NCI-H2227 (cell line): ENCODE data around the gene KLF4.

Experiments
- DNase-seq: peaks from one replicate; lab custom pipeline; 2025; ENCODE audit not compliant: unreplicated experiment; lab: John Stamatoyannopoulos, UW

KLF4 gene

DNA sequence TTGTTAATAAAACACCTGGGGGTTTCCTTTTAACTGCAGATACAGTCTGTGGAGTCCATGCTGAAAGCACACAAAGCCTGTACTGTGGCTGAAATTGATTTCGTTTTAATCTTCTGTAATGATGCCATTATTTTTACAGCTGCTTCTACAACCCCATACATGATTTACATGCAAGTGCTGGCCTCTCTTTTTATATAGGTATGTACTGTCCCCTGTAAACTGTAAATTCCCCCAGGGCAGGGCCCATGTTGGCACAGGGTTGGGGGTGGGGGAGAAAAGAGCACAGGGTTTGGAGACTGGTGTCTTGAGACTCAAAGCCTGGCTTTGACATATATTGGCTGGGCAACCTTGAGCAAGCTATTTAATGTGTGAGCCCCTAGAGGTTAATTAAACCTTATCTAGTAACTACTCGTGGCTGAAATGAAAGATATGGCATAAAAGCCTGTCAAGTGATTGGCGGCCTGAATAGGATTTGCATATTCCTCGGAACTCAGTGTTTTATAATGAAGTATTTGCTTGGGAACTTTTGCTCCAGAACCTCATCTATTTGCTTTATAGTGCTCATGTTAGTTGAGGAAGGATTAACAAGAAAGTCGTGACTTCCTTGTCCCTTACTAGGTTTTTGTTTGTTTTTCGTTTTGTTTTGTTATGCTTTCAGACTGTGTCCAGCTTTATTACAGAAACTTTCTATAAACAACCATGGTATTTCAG is 34.0 kb downstream of the KLF4 start:
- DNase-seq, result no peak

DNA sequence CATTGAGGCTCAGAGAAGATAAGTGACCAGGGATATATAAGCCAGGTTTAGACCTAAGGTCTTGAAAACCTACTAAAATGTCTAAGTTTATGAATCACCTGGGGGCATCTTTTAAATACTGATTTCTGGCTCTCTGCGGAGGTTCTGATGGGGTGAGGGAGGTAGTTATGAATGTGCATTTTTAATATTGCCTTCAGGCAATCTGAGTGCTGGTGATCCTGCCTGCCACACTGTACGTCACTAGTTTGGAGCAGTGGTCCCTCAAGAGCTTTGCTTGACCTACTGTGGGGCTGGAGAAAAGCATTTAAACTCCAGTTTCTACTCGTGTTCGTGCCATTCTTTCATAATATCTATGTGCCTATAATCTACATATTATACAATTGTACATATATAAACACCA is 36.1 kb downstream of the KLF4 start:
- DNase-seq, result no peak

DNA sequence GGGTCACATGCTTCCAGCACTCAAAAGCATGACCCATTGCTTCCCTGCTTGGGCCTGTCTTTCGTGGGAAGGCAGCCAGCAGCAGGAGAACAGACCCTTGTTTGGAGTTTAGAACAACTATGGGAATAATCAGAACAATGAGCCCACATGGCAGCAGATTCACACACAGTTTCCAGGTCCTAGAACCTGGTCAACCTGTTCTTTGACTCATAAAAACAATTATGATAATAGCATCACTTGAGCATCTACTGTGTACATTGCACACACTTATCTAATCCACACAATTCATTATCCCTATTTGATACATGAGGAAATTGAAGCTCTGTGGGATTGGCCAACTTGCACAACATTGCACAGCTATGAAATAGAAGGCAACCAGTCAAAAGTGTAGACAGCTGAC is 41.7 kb downstream of the KLF4 start:
- no peak for DNase-seq

DNA sequence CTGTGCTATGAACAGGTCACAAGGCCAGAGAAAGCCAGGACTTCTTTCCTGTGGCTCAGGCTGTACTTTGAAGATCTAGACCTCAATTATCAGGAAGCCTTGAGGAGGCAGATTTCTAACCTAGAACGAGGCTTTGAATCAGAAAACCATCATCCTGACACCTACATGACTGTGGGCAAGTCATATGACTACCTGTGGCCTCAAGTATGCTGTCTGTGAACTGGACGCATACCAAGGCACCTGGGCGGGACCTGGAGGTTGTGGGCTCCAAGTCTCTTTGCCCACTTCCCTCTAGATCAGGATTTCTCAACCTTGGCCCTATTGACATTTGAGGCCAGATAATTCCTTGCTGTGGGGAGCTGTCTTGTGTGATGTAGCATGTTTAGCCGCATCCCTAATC is 42.5 kb downstream of the KLF4 start:
- no peak for DNase-seq

DNA sequence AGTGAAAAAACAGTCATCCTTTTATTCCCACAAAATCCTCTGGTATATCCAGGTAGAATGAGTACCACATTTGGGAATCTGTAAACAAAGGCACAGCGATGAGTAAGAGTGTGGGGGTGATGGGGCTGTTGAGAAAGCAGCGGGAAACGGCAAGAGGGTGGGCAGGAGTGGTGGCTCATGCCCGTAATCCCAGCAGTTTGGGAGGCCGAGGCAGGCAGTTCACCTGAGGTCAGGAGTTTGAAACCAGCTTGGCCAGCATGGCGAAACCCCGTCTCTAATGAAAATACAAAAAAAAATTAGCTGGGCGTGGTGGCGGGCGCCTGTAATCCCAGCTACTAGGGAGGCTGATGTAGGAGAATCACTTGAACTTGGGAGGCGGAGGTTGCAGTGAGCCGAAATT is 43.1 kb downstream of the KLF4 start:
- DNase-seq, result no peak

DNA sequence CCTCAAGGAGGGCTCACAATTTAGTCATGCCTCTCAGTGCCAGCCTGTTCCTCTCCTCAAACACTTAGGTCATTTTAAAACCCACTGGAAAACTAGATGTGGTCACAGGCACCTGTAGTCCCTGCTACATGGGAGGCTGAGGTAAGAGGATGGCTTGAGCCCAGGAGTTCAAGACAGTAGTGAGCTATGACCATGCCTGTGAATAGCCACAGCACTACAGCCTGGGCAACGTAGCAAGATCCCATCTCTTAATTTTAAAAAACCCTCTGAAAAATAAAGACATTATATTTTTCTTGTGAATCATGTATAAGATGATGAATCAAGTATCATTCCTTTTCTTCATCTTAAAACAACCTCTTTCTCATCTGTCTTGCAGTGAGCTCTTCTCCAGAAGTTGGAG is 45.8 kb downstream of the KLF4 start:
- no peak for DNase-seq

DNA sequence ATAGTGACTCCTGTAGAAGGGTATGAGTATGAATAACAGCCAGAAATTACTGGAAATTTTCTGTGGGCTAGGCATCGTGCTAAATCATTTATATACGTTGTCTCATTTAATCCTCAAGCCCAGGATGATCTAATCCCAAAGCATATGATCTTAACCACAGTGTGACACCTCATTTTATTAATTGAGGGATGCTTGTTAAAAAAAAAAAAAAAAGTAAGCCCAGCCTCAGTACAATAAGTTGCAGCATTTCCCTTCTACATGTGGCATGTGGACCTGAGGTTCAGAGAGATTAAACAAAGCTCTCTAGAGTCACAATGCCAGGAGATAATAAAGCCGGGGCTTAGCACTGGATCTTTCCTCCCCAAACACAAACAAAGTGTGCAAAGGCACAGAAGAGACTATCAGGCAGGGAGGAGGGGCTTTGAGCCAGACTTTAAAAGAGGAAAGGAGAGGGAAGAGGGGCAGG is 49.5 kb downstream of the KLF4 start:
- DNase-seq, result no peak

DNA sequence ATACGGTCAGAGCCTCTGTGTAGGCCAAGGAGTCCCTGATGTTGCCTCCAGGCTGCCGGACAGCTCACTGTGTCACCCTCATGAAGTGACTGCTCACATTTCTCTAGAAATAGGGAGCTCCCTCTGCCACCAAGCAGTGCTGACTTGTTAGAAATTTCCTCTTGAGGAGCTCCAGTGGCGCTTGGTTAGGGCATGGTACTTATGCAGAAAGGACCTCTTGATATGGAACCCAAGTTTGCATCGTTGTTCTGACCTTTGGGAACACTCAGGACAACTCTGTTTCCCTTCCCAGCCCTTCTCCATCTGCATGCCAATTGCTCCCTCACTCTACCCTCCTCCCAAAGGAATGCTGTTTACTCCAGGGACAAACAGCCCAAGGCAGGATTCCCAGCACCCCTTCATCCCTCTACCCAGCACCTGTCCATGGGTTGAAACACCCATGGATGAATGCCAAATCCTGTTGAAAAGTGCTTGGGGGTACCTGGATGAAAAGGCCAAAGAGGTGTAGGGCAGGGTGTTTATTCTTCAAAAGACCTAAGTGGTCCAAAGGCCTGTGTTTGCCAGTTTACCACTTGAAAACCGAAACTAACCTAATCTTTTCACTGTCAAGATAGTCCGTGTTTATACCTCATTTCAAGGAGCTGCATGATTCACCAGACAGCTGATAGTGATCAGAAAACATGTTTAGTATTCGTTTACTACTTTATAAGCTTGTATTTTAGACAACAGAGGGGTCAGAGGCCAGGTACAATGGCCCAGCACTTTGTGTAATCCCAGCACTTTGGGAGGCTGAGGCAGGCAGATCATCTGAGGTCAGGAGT is 51.1 kb downstream of the KLF4 start:
- no peak for DNase-seq

DNA sequence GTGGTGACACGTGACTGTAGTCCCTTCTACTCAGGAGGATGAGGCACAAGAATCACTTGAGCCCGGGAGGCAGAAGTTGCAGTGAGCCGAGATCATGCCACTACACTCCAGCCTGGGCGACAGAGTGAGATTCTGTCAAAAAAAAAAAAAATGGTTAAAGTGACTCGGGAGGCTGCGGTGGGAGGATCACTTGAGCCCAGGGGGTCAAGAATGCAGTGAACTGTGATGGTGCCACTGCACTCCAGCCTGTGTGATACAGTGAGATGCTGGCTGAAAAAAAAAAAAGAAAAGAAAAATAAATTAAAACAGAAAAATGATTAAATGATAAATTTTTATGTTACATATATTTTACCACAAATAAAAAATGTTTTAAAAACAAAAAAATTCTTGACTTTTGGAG is 51.9 kb downstream of the KLF4 start:
- no peak for DNase-seq

DNA sequence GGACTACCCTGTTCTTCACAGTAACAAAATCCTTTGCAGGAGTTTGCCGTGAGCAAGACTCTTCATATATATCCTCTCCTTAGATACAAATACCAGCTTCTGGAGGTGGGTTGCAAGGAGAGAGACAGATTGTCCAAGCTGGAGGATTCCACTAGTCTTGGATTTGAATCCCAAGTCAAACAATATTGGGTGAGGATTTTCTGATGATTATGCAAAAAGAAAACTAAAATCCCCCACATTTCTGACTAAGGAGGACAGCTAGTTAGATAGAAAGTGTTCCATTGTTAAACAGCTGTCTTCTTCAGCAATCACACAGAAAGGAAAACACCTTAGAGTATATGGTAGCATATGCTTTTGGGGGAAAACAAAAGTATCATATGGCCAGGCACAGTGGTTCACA is 54.2 kb downstream of the KLF4 start:
- DNase-seq, result no peak
